Bronchial epithelial cell (primary cell): ENCODE measurements around the gene ANKS1B. TPM values are rescaled to one million over a fixed set of nuclear protein-coding genes. Genes with fewer than 3 reads are reported as not detected.

Experiments
- DNase-seq: peaks from one replicate; pipeline ENCODE4 v3.0.0-alpha.2; 2010; ENCODE audit warnings: low read depth
- FAIRE-seq: peaks from 2 replicates; lab custom pipeline; 2011; peaks lifted over from hg19 to GRCh38; lab: Jason Lieb, UNC
- H3K27me3 ChIP-seq: 2 replicates; pipeline ENCODE4 v1.5.1; 2011; ENCODE audit warnings: low read length; ENCODE audit not compliant: control insufficient read depth, insufficient read depth
- H3K36me3 ChIP-seq: 2 replicates; pipeline ENCODE4 v1.5.1; 2011; ENCODE audit warnings: low read length; ENCODE audit not compliant: control insufficient read depth, insufficient read depth
- H3K4me3 ChIP-seq: 2 replicates; pipeline ENCODE4 v1.5.1; 2011; ENCODE audit warnings: mild to moderate bottlenecking, low read depth, low read length, control low read depth
- CTCF ChIP-seq: IDR thresholded peaks from 2 replicates; pipeline ENCODE4 v1.5.1; 2011; ENCODE audit warnings: mild to moderate bottlenecking, moderate library complexity, low read length, control low read depth, inconsistent platforms; ENCODE audit not compliant: insufficient read depth, severe bottlenecking
- total RNA-seq: library from RNA; depleted of rRNA; stranded (reverse); fragments of >200 nt; gene quantifications from 2 replicates; pipeline ENCODE4 v1.2.1, GENCODE V29; 2014

ANKS1B gene
- total RNA-seq, 1 donor from 2014 or later: 0.26 TPM

DNA sequence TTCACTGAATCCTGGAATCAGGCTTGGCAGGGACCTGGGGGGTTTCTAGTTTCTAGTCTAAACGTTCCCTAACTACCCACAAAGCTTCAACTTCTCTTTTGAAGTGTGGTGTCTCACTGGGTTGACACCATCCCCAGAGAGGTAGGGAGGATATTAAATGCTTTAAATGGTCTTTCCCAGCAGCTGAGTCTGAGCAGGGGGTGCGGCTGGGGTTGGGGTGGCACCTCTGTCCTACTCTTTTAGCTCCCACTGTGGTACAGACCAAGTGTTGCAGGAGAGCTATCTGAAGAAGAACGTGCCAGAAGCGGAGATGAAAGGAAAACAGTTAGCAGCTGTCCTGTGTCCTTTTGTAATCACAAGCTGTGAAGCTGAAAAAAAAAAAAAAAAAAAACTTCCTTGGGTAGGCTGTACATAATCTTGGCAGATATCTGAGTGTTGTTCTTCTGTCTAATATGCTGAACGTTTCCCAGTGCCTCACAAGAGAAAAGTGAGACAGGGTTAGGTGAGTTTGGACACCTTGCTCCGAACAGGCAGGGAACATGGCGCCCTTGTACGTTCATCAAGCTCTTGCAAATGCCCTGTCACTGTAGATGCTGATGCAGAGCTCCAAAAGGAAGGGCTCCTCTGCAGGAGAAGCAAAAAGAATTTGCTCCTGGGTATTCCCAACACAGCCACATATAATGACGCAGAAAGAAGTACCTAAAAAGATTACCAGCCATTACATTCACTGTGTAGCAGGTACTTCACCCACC, 892.5 kb downstream of the ANKS1B start:
- DNase-seq: no peak
- Histone ChIP-seq H3K27me3 (no peaks in the 10 kb centered on the region), H3K4me3 (no peak overlapping the region), H3K36me3 (no peaks in the 10 kb centered on the region)
- TF ChIP-seq CTCF: no peak
- no peak for FAIRE-seq

- DNase-seq (peak; percentile 52), FAIRE-seq (no peak)
- no peaks in the 10 kb centered on the region for H3K27me3 ChIP-seq
- H3K36me3 ChIP-seq: no peaks in the 10 kb centered on the region
- TF ChIP-seq CTCF: no peak
- no peak overlapping the region for H3K4me3 ChIP-seq
These were observed 897.5 kb downstream of the ANKS1B start for GRCh38 chr12:99087278-99087677.

- Histone ChIP-seq H3K36me3 (no peaks in the 10 kb centered on the region), H3K27me3 (no peaks in the 10 kb centered on the region), H3K4me3 (no peak overlapping the region)
- no peak for TF ChIP-seq CTCF
- FAIRE-seq: peak; percentile 32
- no peak for DNase-seq
These were observed 904.9 kb downstream of the ANKS1B start for GRCh38 chr12:99079811-99080210.

GRCh38 chr12:99068993-99069747, 915.6 kb downstream of the ANKS1B start:
- no peaks in the 10 kb centered on the region for H3K36me3 ChIP-seq
- H3K4me3 ChIP-seq: no peak overlapping the region
- FAIRE-seq (no peak), DNase-seq (no peak)
- H3K27me3 ChIP-seq: no peaks in the 10 kb centered on the region
- no peak for TF ChIP-seq CTCF

GRCh38 chr12:99067171-99067785, 917.5 kb downstream of the ANKS1B start:
- no peaks in the 10 kb centered on the region for H3K27me3 ChIP-seq
- H3K4me3 ChIP-seq: no peak overlapping the region
- DNase-seq: no peak
- FAIRE-seq: no peak
- TF ChIP-seq CTCF: no peak
- H3K36me3 ChIP-seq: no peaks in the 10 kb centered on the region
